ENCODE data around the gene CRYBA2.

CRYBA2 gene

DNA sequence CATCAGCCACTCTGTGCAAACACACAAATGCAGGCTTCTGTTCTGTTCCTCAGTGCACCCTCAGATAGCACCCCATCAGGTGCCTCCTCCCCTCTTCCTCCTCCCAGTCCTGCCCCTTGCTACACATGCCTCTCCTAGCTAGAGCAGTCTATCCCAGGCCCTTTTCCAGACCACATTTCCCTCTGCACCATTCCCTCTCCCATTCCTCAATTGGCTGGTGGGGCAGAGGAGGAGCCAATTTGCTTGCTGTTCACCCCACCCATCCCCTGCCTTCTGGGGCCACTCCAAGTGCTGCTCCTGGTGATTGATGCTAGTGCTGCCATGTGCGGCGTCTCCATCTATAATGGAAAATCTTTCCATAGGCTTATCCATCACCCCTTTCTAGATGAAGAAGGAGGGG is 42.7 kb upstream of the CRYBA2 start:
- no peak overlapping the region for H2AFZ ChIP-seq (ENCODE audit: low read length)
- no peak overlapping the region for H3K4me2 ChIP-seq (ENCODE audit: low read length)
- H3K36me3 ChIP-seq (ENCODE audit: insufficient read depth, low read length), result no peaks in the 10 kb centered on the region
- no peaks in the 10 kb centered on the region for H4K20me1 ChIP-seq (ENCODE audit: insufficient read depth, low read length)
- peaks cover 8% of the 10 kb centered on the region for H3K27me3 ChIP-seq (ENCODE audit: insufficient read depth, low read length)
- H3K79me2 ChIP-seq (ENCODE audit: insufficient read depth, low read length), result no peaks in the 10 kb centered on the region
- no peaks in the 10 kb centered on the region; the same call in 1 of the 2 replicates for H3F3A ChIP-seq (ENCODE audit: insufficient read depth, low read length)
- H3K9me3 ChIP-seq (ENCODE audit: low read length), result no peaks in the 10 kb centered on the region
- H3K4me3 ChIP-seq (ENCODE audit: low read depth, low read length, poor library complexity, severe bottlenecking), result no peak overlapping the region
- no peaks in the 10 kb centered on the region for H3K4me1 ChIP-seq (ENCODE audit: insufficient read depth, low read length, severe bottlenecking)
- H3K9me2 ChIP-seq (ENCODE audit: low read depth, low read length), result no peaks in the 10 kb centered on the region
- H3K27ac ChIP-seq (ENCODE audit: low read depth, low read length, poor library complexity, severe bottlenecking), result no peak overlapping the region
- TF ChIP-seq, protein P1, sequence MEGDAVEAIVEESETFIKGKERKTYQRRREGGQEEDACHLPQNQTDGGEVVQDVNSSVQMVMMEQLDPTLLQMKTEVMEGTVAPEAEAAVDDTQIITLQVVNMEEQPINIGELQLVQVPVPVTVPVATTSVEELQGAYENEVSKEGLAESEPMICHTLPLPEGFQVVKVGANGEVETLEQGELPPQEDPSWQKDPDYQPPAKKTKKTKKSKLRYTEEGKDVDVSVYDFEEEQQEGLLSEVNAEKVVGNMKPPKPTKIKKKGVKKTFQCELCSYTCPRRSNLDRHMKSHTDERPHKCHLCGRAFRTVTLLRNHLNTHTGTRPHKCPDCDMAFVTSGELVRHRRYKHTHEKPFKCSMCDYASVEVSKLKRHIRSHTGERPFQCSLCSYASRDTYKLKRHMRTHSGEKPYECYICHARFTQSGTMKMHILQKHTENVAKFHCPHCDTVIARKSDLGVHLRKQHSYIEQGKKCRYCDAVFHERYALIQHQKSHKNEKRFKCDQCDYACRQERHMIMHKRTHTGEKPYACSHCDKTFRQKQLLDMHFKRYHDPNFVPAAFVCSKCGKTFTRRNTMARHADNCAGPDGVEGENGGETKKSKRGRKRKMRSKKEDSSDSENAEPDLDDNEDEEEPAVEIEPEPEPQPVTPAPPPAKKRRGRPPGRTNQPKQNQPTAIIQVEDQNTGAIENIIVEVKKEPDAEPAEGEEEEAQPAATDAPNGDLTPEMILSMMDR (IDR thresholded peaks at IDR 0.05; ENCODE audit: low read length), result no peak
- no peak for TF ChIP-seq EZH2 (IDR thresholded peaks at IDR 0.05; ENCODE audit: borderline replicate concordance, low read length)
- H3K9ac ChIP-seq (ENCODE audit: low read length), result no peak overlapping the region

DNA sequence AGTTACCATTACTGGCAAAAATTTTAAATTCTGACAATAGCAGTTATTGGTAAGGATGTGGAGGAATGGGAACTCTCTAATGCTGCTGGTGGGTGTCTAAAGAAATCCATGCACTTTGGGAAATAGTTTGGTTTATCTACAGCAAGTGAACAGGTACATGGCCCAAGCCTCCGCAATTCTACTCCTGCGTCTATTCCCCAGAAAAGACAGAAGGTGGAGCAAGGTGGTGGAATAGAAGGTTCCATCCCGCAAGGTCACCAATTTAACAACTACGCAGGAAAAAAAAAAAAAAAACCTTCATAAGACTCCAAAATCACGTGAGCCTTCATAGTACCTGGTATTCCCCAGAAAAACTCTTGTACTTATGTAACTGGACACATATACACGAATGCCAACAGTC is 41.6 kb upstream of the CRYBA2 start:
- no peaks in the 10 kb centered on the region for H3K9me3 ChIP-seq (ENCODE audit: low read length)
- no peak overlapping the region for H2AFZ ChIP-seq (ENCODE audit: low read length)
- H3K4me1 ChIP-seq (ENCODE audit: insufficient read depth, low read length, severe bottlenecking), result no peaks in the 10 kb centered on the region
- H3K4me3 ChIP-seq (ENCODE audit: low read depth, low read length, poor library complexity, severe bottlenecking), result no peak overlapping the region
- no peak overlapping the region for H3K9ac ChIP-seq (ENCODE audit: low read length)
- H3F3A ChIP-seq (ENCODE audit: insufficient read depth, low read length), result no peaks in the 10 kb centered on the region; the same call in 1 of the 2 replicates
- peaks cover 8% of the 10 kb centered on the region for H3K27me3 ChIP-seq (ENCODE audit: insufficient read depth, low read length)
- no peak overlapping the region for H3K27ac ChIP-seq (ENCODE audit: low read depth, low read length, poor library complexity, severe bottlenecking)
- H3K36me3 ChIP-seq (ENCODE audit: insufficient read depth, low read length), result no peaks in the 10 kb centered on the region
- no peak for TF ChIP-seq EZH2 (IDR thresholded peaks at IDR 0.05; ENCODE audit: borderline replicate concordance, low read length)
- TF ChIP-seq, protein P1 (IDR thresholded peaks at IDR 0.05; ENCODE audit: low read length), result no peak
- H3K79me2 ChIP-seq (ENCODE audit: insufficient read depth, low read length), result no peaks in the 10 kb centered on the region
- no peaks in the 10 kb centered on the region for H4K20me1 ChIP-seq (ENCODE audit: insufficient read depth, low read length)
- no peaks in the 10 kb centered on the region for H3K9me2 ChIP-seq (ENCODE audit: low read depth, low read length)
- H3K4me2 ChIP-seq (ENCODE audit: low read length), result no peak overlapping the region

DNA sequence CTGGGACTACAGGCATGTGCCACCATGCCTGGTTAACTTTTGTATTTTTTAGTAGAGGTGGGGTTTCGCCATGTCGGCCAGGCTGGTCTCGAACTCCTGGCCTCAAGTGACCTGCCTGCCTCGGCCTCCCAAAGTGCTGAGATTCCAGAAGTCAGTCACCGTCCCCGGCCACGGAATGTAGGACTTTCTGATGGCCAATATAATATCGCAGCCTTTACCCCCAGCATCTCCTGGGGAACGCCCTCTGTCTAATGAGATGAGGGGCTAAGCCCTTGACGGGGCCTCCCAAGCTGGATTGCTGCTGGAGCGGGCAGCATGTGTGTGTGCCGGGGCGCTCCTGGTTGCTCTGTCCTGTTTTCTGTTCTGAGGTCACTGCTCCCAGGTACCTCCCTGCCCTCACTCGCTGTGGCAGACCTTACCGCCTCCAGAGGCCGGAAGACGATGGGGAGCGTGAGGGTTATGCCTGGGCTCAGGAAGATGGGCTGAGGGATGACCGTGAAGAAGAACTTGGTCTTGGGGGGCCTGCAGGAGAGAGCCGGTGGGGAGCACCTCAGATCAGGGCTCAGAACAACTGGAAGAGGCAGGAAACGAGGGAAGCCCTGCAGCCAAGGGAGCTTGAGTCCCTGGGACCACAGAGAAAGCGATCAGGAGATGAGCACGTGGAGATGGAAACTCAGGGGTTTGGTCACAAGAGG is 39.0 kb upstream of the CRYBA2 start:
- Histone ChIP-seq H3K9me3 (ENCODE audit: low read length) (no peaks in the 10 kb centered on the region), H3K9ac (ENCODE audit: low read length) (no peak overlapping the region), H3K4me3 (ENCODE audit: low read depth, low read length, poor library complexity, severe bottlenecking) (no peak overlapping the region), H3K9me2 (ENCODE audit: low read depth, low read length) (no peaks in the 10 kb centered on the region), H3K27me3 (ENCODE audit: insufficient read depth, low read length) (peaks cover 5% of the 10 kb centered on the region; the same call in 1 of the 2 replicates), H3K79me2 (ENCODE audit: insufficient read depth, low read length) (no peaks in the 10 kb centered on the region), H3K4me1 (ENCODE audit: insufficient read depth, low read length, severe bottlenecking) (no peaks in the 10 kb centered on the region), H3K4me2 (ENCODE audit: low read length) (no peak overlapping the region), H3K27ac (ENCODE audit: low read depth, low read length, poor library complexity, severe bottlenecking) (no peak overlapping the region), H4K20me1 (ENCODE audit: insufficient read depth, low read length) (no peaks in the 10 kb centered on the region), H2AFZ (ENCODE audit: low read length) (no peak overlapping the region), H3K36me3 (ENCODE audit: insufficient read depth, low read length) (no peaks in the 10 kb centered on the region), H3F3A (ENCODE audit: insufficient read depth, low read length) (no peaks in the 10 kb centered on the region; the same call in 1 of the 2 replicates)
- TF ChIP-seq EZH2 (IDR thresholded peaks at IDR 0.05; ENCODE audit: borderline replicate concordance, low read length), result no peak
- TF ChIP-seq, protein P1 (IDR thresholded peaks at IDR 0.05; ENCODE audit: low read length), result no peak

All from OCI-LY1 (cell line).